C4-2B (cell line): ENCODE results near the gene NEU2.

Source experiments
- CTCF ChIP-seq: fragments of 450-650 bp; conservative IDR thresholded peaks from 2 replicates; pipeline ENCODE4 v1.5.1; 2017; ENCODE audit warnings: mild to moderate bottlenecking
- ZFX ChIP-seq: fragments of 450-650 bp; IDR thresholded peaks from 2 replicates; pipeline ENCODE4 v1.6.1; 2017

GRCh38 chr2:233023007-233023760 is 9.3 kb upstream of the NEU2 start:
- TF ChIP-seq CTCF, result no peak
- TF ChIP-seq ZFX, result no peak
